ENCODE measurements around the gene ARL15.

DNA sequence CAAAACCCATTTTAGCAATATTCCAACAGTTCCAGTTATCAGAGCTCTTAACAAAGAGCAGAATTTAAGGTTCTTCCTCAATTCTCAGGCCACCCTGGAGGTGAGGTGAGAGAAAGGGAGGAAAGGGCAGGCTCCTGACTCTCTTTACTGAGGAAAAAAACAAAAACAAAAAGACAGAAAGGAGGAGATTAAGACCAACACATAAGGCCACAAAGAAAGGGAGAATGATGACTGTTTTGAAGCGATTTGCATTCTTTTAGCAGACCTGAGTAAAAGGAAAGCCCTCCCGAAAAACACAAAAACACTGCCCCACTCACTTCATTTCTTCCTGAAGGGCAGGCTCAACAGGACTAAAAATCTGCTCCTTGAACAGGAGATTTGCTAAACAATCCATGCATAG, 300.5 kb downstream of the ARL15 start:
- no peak for TF ChIP-seq EZH2 (IDR thresholded peaks at IDR 0.05; ENCODE audit: borderline replicate concordance, insufficient read depth, low read depth, low read length, poor library complexity, severe bottlenecking)
- TF ChIP-seq, protein P1, sequence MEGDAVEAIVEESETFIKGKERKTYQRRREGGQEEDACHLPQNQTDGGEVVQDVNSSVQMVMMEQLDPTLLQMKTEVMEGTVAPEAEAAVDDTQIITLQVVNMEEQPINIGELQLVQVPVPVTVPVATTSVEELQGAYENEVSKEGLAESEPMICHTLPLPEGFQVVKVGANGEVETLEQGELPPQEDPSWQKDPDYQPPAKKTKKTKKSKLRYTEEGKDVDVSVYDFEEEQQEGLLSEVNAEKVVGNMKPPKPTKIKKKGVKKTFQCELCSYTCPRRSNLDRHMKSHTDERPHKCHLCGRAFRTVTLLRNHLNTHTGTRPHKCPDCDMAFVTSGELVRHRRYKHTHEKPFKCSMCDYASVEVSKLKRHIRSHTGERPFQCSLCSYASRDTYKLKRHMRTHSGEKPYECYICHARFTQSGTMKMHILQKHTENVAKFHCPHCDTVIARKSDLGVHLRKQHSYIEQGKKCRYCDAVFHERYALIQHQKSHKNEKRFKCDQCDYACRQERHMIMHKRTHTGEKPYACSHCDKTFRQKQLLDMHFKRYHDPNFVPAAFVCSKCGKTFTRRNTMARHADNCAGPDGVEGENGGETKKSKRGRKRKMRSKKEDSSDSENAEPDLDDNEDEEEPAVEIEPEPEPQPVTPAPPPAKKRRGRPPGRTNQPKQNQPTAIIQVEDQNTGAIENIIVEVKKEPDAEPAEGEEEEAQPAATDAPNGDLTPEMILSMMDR (IDR thresholded peaks at IDR 0.05), result no peak

Data from B cell (primary cell).